Measurements from ENCODE around the gene MIOX.
"Not testable (repeated sequence)": the region's sequence is repeated elsewhere in the genome, so short reads cannot be mapped to it uniquely, and the experiment has no call there.

MIOX gene

GRCh38 chr22:50508897-50509296 lies 22.2 kb downstream of the MIOX start:
- H3K27ac ChIP-seq (ENCODE audit: low read depth, low read length), result no peak overlapping the region
- peak overlapping the region; percentile 99 for H3K9ac ChIP-seq (ENCODE audit: low read length)
- H3K36me3 ChIP-seq (ENCODE audit: control insufficient read depth, insufficient read depth, low read length), result peaks cover 16% of the 10 kb centered on the region
- H3K4me3 ChIP-seq (ENCODE audit: low read depth, low read length), result peak overlapping the region; percentile 100
- no peaks in the 10 kb centered on the region for H3K27me3 ChIP-seq (ENCODE audit: control insufficient read depth, insufficient read depth, low read length)
- peaks cover 17% of the 10 kb centered on the region for H3K4me1 ChIP-seq (ENCODE audit: control insufficient read depth, insufficient read depth, low read length)
- H3K9me3 ChIP-seq (ENCODE audit: control insufficient read depth, insufficient read depth, low read depth, low read length), result no peaks in the 10 kb centered on the region

- Histone ChIP-seq H3K4me3 (ENCODE audit: low read depth, low read length) (no peak overlapping the region), H3K27ac (ENCODE audit: low read depth, low read length) (no peak overlapping the region), H3K9me3 (ENCODE audit: control insufficient read depth, insufficient read depth, low read depth, low read length) (no peaks in the 10 kb centered on the region), H3K27me3 (ENCODE audit: control insufficient read depth, insufficient read depth, low read length) (no peaks in the 10 kb centered on the region), H3K36me3 (ENCODE audit: control insufficient read depth, insufficient read depth, low read length) (peaks cover 20% of the 10 kb centered on the region), H3K4me1 (ENCODE audit: control insufficient read depth, insufficient read depth, low read length) (0 out of 2 replicates have a peak, but pooled peaks cover 4% of the 10 kb centered on the region), H3K9ac (ENCODE audit: low read length) (no peak overlapping the region)
These were observed 26.5 kb downstream of the MIOX start for GRCh38 chr22:50513175-50513574.

GRCh38 chr22:50516068-50516467 lies 29.4 kb downstream of the MIOX start:
- H3K36me3 ChIP-seq (ENCODE audit: control insufficient read depth, insufficient read depth, low read length), result peaks cover 38% of the 10 kb centered on the region

GRCh38 chr22:50516891-50517290 lies 30.2 kb downstream of the MIOX start:
- Histone ChIP-seq H3K27me3 (ENCODE audit: control insufficient read depth, insufficient read depth, low read length) (no peaks in the 10 kb centered on the region), H3K4me3 (ENCODE audit: low read depth, low read length) (no peak overlapping the region), H3K36me3 (ENCODE audit: control insufficient read depth, insufficient read depth, low read length) (peaks cover 47% of the 10 kb centered on the region), H3K9me3 (ENCODE audit: control insufficient read depth, insufficient read depth, low read depth, low read length) (no peaks in the 10 kb centered on the region), H3K9ac (ENCODE audit: low read length) (no peak overlapping the region), H3K4me1 (ENCODE audit: control insufficient read depth, insufficient read depth, low read length) (no peaks in the 10 kb centered on the region), H3K27ac (ENCODE audit: low read depth, low read length) (no peak overlapping the region)

More at GRCh38 chr22:50516068-50516467, 29.4 kb downstream of the MIOX start:
- H3K9me3 ChIP-seq (ENCODE audit: control insufficient read depth, insufficient read depth, low read depth, low read length), result no peaks in the 10 kb centered on the region
- H3K27ac ChIP-seq (ENCODE audit: low read depth, low read length), result no peak overlapping the region
- no peak overlapping the region for H3K4me3 ChIP-seq (ENCODE audit: low read depth, low read length)
- no peaks in the 10 kb centered on the region for H3K4me1 ChIP-seq (ENCODE audit: control insufficient read depth, insufficient read depth, low read length)
- no peaks in the 10 kb centered on the region for H3K27me3 ChIP-seq (ENCODE audit: control insufficient read depth, insufficient read depth, low read length)
- no peak overlapping the region for H3K9ac ChIP-seq (ENCODE audit: low read length)

GRCh38 chr22:50517495-50518260 lies 31.0 kb downstream of the MIOX start:
- H3K4me3 ChIP-seq (ENCODE audit: low read depth, low read length), result no peak overlapping the region
- no peaks in the 10 kb centered on the region for H3K4me1 ChIP-seq (ENCODE audit: control insufficient read depth, insufficient read depth, low read length)
- H3K36me3 ChIP-seq (ENCODE audit: control insufficient read depth, insufficient read depth, low read length), result peaks cover 54% of the 10 kb centered on the region
- H3K27me3 ChIP-seq (ENCODE audit: control insufficient read depth, insufficient read depth, low read length), result no peaks in the 10 kb centered on the region
- no peaks in the 10 kb centered on the region for H3K9me3 ChIP-seq (ENCODE audit: control insufficient read depth, insufficient read depth, low read depth, low read length)
- H3K9ac ChIP-seq (ENCODE audit: low read length), result no peak overlapping the region
- no peak overlapping the region for H3K27ac ChIP-seq (ENCODE audit: low read depth, low read length)

GRCh38 chr22:50518606-50519005 lies 31.9 kb downstream of the MIOX start:
- Histone ChIP-seq H3K9me3 (ENCODE audit: control insufficient read depth, insufficient read depth, low read depth, low read length) (no peaks in the 10 kb centered on the region), H3K27me3 (ENCODE audit: control insufficient read depth, insufficient read depth, low read length) (no peaks in the 10 kb centered on the region), H3K27ac (ENCODE audit: low read depth, low read length) (no peak overlapping the region), H3K36me3 (ENCODE audit: control insufficient read depth, insufficient read depth, low read length) (peaks cover 63% of the 10 kb centered on the region), H3K4me1 (ENCODE audit: control insufficient read depth, insufficient read depth, low read length) (no peaks in the 10 kb centered on the region), H3K4me3 (ENCODE audit: low read depth, low read length) (no peak overlapping the region), H3K9ac (ENCODE audit: low read length) (no peak overlapping the region)

GRCh38 chr22:50519151-50519550 lies 32.5 kb downstream of the MIOX start:
- no peaks in the 10 kb centered on the region for H3K9me3 ChIP-seq (ENCODE audit: control insufficient read depth, insufficient read depth, low read depth, low read length)
- no peak overlapping the region for H3K9ac ChIP-seq (ENCODE audit: low read length)
- H3K36me3 ChIP-seq (ENCODE audit: control insufficient read depth, insufficient read depth, low read length), result peaks cover 66% of the 10 kb centered on the region
- no peaks in the 10 kb centered on the region for H3K27me3 ChIP-seq (ENCODE audit: control insufficient read depth, insufficient read depth, low read length)
- no peak overlapping the region for H3K4me3 ChIP-seq (ENCODE audit: low read depth, low read length)
- H3K4me1 ChIP-seq (ENCODE audit: control insufficient read depth, insufficient read depth, low read length), result no peaks in the 10 kb centered on the region
- no peak overlapping the region for H3K27ac ChIP-seq (ENCODE audit: low read depth, low read length)

- not testable (repeated sequence) for H3K9me3 ChIP-seq (ENCODE audit: control insufficient read depth, insufficient read depth, low read depth, low read length); H3K4me3 ChIP-seq (ENCODE audit: low read depth, low read length); H3K4me1 ChIP-seq (ENCODE audit: control insufficient read depth, insufficient read depth, low read length); H3K9ac ChIP-seq (ENCODE audit: low read length); H3K27me3 ChIP-seq (ENCODE audit: control insufficient read depth, insufficient read depth, low read length); H3K27ac ChIP-seq (ENCODE audit: low read depth, low read length)
- peaks cover 66% of the 10 kb centered on the region for H3K36me3 ChIP-seq (ENCODE audit: control insufficient read depth, insufficient read depth, low read length)
These were observed 33.5 kb downstream of the MIOX start for GRCh38 chr22:50520184-50520583.

GRCh38 chr22:50520826-50521453 lies 34.3 kb downstream of the MIOX start:
- Histone ChIP-seq H3K27me3 (ENCODE audit: control insufficient read depth, insufficient read depth, low read length) (no peaks in the 10 kb centered on the region), H3K27ac (ENCODE audit: low read depth, low read length) (no peak overlapping the region), H3K4me3 (ENCODE audit: low read depth, low read length) (no peak overlapping the region), H3K9ac (ENCODE audit: low read length) (no peak overlapping the region), H3K9me3 (ENCODE audit: control insufficient read depth, insufficient read depth, low read depth, low read length) (no peaks in the 10 kb centered on the region), H3K36me3 (ENCODE audit: control insufficient read depth, insufficient read depth, low read length) (peaks cover 66% of the 10 kb centered on the region), H3K4me1 (ENCODE audit: control insufficient read depth, insufficient read depth, low read length) (no peaks in the 10 kb centered on the region)

GRCh38 chr22:50521710-50522109 lies 35.1 kb downstream of the MIOX start:
- no peaks in the 10 kb centered on the region for H3K9me3 ChIP-seq (ENCODE audit: control insufficient read depth, insufficient read depth, low read depth, low read length)
- no peak overlapping the region for H3K4me3 ChIP-seq (ENCODE audit: low read depth, low read length)
- H3K9ac ChIP-seq (ENCODE audit: low read length), result no peak overlapping the region
- peaks cover 3% of the 10 kb centered on the region; the same call in 1 of the 2 replicates for H3K4me1 ChIP-seq (ENCODE audit: control insufficient read depth, insufficient read depth, low read length)
- peaks cover 60% of the 10 kb centered on the region for H3K36me3 ChIP-seq (ENCODE audit: control insufficient read depth, insufficient read depth, low read length)
- no peak overlapping the region for H3K27ac ChIP-seq (ENCODE audit: low read depth, low read length)
- H3K27me3 ChIP-seq (ENCODE audit: control insufficient read depth, insufficient read depth, low read length), result peaks cover 3% of the 10 kb centered on the region; the same call in 1 of the 2 replicates

GRCh38 chr22:50522208-50522805 lies 35.6 kb downstream of the MIOX start:
- H3K27me3 ChIP-seq (ENCODE audit: control insufficient read depth, insufficient read depth, low read length), result peaks cover 8% of the 10 kb centered on the region
- H3K4me3 ChIP-seq (ENCODE audit: low read depth, low read length), result no peak overlapping the region
- peaks cover 55% of the 10 kb centered on the region for H3K36me3 ChIP-seq (ENCODE audit: control insufficient read depth, insufficient read depth, low read length)
- H3K9ac ChIP-seq (ENCODE audit: low read length), result no peak overlapping the region
- H3K4me1 ChIP-seq (ENCODE audit: control insufficient read depth, insufficient read depth, low read length), result peaks cover 6% of the 10 kb centered on the region; the same call in 1 of the 2 replicates
- H3K9me3 ChIP-seq (ENCODE audit: control insufficient read depth, insufficient read depth, low read depth, low read length), result no peaks in the 10 kb centered on the region
- H3K27ac ChIP-seq (ENCODE audit: low read depth, low read length), result no peak overlapping the region

Data from HUES6 (cell line).